HG03045 (cell line): ENCODE results near the gene NALCN.
A peak's percentile ranks its signal among the peaks of the same experiment; 100 is the strongest.

ENCODE experiments used
- ATAC-seq: cut with Tn5 transposase; IDR thresholded peaks from one replicate; pipeline ENCODE4 v1.9.1; 2021; ENCODE audit warnings: mild to moderate bottlenecking, moderate library complexity; ENCODE audit not compliant: unreplicated experiment

NALCN gene

GRCh38 chr13:101416181-101417042 is at the start of gene NALCN:
Gene NALCN (minus strand): TSS chr13:101416508. CDS start chr13:101399126, 17,382 bp downstream.
- ATAC-seq = no peak

DNA sequence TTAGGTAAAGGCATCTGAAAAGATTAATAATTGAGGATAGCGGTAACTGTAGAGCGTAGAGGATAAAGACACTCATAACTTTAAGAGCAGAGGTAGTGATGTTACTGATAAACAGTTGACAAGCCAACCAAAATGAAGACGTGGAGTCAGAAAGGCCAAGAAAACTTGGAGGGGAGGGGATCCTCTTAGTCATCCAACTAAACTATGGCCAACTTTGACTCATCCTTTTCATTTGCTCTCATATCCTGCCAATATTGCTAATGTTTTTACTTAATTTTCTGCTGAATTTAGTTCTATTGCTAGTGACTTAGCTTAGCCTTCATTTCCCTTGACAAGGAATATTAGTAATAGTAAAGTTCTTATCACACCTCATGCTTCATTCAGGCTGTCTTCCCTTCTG is 49.6 kb upstream of the NALCN start:
- ATAC-seq = no peak

GRCh38 chr13:101457176-101457575 is 40.9 kb upstream of the NALCN start:
- no peak for ATAC-seq

DNA sequence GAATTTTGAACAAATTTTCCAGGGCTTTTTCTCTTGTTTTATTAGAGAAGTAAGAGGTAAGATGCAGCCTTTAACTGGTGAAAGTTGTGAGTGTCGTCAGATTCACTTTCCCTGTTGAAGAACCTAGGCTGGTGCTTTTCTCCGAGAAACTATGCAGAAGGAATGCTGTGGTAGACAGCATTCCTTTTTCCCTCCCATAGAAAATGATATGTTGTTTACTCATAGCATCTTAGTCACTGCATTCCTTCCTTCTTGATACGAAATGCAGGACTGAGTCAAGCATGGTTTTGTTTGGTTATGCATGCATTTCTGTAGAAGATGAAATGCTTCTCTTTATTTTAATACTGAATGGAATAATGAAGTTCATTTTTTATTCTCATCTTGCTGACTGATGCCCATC is 39.6 kb upstream of the NALCN start:
- no peak for ATAC-seq

DNA sequence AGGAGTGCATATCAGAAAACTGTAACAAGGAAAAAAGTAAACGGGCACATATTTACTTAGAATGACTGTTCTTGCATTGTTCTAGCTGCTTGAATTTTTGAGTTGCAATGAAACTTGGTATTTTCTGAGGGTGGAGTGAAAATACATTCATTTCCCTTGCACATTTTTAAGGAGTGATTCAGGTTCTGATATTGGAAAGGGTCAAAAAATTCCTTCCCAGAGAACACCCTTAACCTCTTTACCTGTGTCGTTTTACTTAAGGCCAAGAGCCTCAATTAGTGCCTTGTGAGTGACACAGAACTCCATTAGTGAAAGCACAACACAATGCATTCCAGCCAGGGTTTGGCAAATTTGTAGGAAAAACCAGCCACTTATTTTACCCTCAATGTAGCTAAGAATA is 38.5 kb upstream of the NALCN start:
- no peak for ATAC-seq

GRCh38 chr13:101453784-101454201 is 37.5 kb upstream of the NALCN start:
- ATAC-seq = peak; percentile 33

- ATAC-seq = peak; percentile 78
Observed at GRCh38 chr13:101452519-101453485, 36.5 kb upstream of the NALCN start, which contains the start of gene ITGBL1. Gene ITGBL1 (plus strand): TSS chr13:101452675. CDS start chr13:101452834, 159 bp downstream.

DNA sequence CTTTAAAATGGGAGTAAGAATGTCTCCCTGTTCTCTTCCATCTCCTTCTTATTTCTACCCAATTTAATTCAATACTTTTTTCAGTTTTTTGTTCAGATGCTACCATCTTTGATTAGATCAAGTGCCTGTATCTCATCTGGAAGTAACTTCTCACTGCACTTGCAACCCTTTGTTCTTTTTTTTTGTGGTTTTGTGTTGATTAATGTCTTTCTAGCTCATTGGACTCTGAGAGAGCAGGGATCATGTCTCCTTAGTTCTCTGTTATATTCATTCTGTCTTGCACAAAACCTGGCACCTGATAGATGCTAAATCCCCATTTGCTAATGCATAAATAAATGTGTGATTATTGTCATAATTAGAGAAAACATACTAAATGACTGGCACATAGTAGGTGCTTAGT is 35.3 kb upstream of the NALCN start:
- ATAC-seq = no peak

DNA sequence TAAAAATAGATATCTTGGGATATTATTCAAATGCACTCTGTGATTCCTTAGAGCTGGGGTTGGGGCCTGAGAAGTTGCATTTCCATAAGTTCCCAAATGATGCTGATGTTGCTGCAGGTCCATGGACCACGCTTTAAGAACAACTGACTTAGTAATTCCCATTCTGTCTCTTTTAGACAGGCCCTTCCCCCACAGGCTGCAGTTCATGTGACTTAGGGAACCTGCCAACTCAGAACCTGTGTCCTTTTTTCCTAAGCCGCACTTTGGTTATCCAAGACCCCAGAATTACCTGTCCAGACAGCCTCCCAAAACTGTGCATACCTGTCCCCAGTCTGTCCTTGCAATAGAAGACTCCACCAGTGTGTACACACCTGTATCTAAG is 34.4 kb upstream of the NALCN start:
- no peak for ATAC-seq

DNA sequence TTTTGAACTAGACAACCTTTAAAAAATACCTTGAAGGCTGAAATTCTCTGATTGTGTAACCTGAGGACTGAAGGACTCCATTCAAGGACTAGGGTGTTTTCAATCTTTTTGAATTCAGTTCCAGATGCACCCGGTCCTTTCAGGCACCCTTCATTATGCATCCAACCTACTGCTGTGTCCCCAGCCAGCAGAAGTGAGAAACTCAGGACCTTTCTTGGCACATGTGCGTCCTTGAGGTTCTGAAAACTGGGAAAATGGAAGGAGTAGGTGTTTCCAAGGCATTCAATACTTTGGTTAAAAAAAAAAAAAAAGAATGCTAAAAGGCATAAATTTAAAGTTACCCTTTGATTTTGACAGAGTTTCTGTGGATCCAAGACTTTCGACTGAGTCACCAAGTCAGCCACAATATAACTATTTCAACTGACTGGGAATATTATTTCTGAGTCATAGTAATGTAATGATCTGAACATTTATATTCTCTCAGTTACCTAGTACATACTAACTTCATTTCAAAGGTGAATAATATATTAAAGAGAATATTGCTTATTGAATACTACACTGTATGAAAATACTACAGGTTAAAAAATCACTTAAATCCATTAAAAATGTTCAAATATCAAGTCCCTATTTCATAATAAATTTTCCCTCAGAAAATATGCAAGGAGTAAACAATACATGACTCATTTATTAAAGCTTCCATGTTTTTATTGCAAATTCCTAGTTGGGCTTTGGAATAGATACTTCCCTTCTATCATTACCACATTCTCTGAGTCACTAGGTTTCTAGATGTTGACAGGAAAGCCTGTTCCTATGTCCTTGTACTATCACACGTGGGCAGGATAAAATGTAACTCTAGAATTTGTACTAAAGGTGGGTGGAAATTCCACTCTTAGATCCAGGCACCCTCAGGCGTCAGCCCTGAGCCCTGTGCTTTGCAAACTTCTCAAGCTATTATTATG is 33.8 kb upstream of the NALCN start:
- ATAC-seq = no peak

DNA sequence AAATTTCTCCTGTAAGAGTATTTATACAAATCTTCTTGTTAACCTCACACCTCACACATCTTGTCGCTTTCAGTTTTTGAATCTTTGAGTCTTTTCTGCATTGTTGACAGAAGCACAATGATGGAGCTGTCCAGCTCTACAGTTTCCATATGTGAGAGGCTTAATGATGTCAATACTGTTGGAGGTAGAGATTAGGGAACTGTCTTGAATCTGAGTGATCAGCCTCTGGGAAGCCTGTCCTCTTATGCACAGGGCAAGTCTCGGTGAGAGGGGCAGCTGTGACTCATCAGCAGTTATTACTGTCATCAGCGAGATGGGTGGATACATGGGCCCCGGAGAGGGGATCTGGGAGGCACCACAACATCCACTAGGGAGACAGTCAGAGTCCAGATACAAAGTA is 31.5 kb upstream of the NALCN start:
- ATAC-seq = no peak

GRCh38 chr13:101434486-101434885 is 18.2 kb upstream of the NALCN start:
- no peak for ATAC-seq

DNA sequence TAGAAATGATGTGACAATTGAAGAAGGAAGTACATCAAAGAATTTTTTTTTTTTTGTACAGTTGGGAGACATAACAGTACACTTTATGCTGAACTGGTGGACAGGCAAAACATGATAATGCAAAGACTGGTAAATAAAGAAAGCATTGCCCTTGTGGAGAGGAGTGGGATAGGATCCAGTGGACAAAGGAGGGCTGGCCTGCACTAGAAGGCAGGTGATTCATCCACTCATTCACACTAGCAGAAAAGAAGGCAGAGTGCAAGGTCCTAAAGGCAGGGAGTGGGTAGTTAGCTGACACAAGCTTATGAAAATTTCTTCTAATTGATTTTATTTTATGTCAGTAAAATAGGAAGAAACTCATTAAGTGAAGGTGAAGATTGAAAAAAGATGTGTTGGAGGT is 17.6 kb upstream of the NALCN start:
- ATAC-seq = no peak

DNA sequence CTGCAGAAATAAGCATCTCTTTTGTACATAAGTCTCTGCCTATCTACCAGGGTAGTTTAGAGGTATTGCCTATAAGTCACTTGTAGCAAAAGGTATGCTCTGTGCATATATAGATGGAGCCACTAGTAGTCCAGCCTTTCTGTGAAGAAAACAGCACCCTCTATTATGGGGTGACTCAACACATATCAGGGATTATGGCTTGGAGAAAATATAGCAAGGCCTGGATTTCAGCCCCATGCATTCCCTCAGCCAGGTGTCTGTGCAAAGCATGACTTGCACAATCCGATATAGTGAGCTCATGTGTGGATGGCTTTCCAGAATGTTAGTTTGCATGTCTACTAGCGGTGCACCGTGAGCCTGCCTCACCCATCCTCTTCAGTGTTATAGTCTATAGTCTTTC is 13.4 kb upstream of the NALCN start:
- no peak for ATAC-seq

GRCh38 chr13:101425623-101426022 is 9.3 kb upstream of the NALCN start:
- ATAC-seq = no peak

- no peak for ATAC-seq
Observed at GRCh38 chr13:101425156-101425471, 8.8 kb upstream of the NALCN start.

DNA sequence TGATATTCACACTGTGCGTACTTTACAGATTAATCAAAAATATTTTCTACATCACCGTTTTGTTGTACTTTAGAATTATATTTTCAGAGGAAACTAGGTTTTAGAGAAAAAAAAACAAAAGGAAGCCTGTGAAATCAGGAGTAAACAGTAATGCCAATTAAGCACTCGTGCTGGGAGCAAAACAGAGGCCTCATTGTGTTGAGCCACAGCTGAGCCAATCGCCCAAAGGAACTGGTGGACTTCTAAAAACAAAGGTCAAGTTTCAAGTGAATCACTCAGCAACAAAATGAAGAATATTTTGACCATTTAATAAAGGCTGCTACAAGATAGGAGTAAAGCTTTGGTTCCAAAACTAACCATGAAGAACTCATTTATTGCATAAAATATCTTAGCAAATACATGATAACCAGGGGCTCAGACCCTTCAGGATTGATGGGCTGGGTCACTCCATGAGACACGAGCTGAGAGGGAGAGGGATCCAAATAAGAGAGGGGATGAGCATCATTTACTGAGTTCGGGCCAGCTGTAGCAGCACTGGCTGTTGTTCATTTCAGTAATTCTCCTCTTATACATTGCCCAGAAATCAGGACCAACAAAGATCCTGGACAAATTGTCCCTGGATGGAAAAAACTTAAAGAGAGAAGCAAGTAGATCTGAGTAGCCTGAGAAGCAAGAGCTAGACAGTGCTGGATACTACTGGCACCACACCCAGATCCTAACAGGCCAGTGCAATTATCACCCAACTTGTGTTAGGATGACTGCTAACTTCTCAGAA is 8.3 kb upstream of the NALCN start:
- ATAC-seq = no peak

GRCh38 chr13:101423872-101424271 is 7.6 kb upstream of the NALCN start:
- ATAC-seq = no peak

GRCh38 chr13:101417501-101417900 is 1.2 kb upstream of the NALCN start:
- ATAC-seq = no peak

DNA sequence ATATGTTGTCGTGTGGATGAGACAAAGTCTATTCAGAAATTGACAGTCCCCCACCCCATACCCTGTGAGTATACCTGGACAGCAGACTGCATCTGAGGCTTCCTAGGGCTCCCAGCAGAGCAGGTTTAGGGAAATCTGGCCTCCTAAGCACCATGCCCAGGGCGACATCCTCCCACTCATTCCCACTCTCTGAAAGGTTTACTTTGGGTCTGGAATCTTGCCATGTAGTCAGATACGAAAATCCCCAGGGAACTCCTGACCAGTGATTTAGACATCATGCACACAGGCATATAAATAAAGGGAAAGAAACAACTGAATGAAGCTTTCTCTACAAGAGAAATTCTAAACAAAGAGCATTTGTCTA is 717 bp upstream of the NALCN start:
- ATAC-seq = no peak
